ENCODE data around the gene SLC25A12. TPM values are rescaled to one million over a fixed set of nuclear protein-coding genes. Genes with fewer than 3 reads are reported as not detected.

Gene SLC25A12
- total and polyA plus RNA-seq, 2 of the 13 experiments (the other 11 are each of a cell fraction or from before 2014, with no cell fraction given): 8.1 to 15.9 TPM

DNA sequence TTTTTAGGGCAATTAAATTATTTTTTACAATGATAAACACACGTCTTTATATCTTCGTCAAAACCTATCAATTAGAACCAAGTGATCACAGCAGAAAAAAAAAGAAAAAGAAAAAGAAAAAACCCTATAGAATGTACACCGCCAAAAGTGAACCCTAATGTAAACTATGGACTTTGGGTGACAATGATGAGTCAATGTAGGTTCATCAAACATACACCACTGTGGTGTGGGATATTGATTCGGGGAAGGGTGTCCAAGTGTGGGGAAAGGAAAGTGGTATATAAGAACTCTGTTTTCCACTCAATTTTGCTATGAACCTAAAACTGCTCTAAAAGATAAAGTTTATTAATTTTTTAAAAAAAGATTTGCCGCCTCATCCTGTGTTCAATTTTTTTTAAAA, 121.7 kb downstream of the SLC25A12 start (continued):
- TF ChIP-seq, protein P1, sequence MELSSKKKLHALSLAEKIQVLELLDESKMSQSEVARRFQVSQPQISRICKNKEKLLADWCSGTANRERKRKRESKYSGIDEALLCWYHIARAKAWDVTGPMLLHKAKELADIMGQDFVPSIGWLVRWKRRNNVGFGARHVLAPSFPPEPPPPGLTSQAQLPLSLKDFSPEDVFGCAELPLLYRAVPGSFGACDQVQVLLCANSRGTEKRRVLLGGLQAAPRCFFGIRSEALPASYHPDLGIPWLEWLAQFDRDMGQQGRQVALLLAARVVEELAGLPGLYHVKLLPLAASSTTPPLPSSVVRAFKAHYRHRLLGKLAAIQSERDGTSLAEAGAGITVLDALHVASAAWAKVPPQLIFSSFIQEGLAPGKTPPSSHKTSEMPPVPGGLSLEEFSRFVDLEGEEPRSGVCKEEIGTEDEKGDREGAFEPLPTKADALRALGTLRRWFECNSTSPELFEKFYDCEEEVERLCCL (CRISPR knock-in tag; IDR thresholded peaks at IDR 0.05; ENCODE audit: borderline replicate concordance): no peak
- TF ChIP-seq MIXL1 (CRISPR knock-in tag; IDR thresholded peaks at IDR 0.05) (peak; percentile 87), ZNF33B (CRISPR knock-in tag; IDR thresholded peaks at IDR 0.05) (no peak), GATAD2A (CRISPR knock-in tag; IDR thresholded peaks at IDR 0.05) (peak; percentile 96), NCOA2 (CRISPR knock-in tag; IDR thresholded peaks at IDR 0.05) (peak; percentile 55; the same call in 1 of the 2 replicates), FLYWCH1 (CRISPR knock-in tag; IDR thresholded peaks at IDR 0.05) (no peak), AGO2 (optimal IDR thresholded peaks at IDR 0.05; ENCODE audit: low read depth, low read length) (no peak), FOXA1 (IDR thresholded peaks at IDR 0.05) (peak; percentile 82), FOXA1 (CRISPR knock-in tag; IDR thresholded peaks at IDR 0.05) (peak; percentile 68), ZNF644 (CRISPR knock-in tag; IDR thresholded peaks at IDR 0.05; ENCODE audit: low read depth) (peak; percentile 76), ZMYM3 (CRISPR knock-in tag; IDR thresholded peaks at IDR 0.05) (no peak), ZNF121 (CRISPR knock-in tag; IDR thresholded peaks at IDR 0.05) (no peak), ZNF850 (CRISPR knock-in tag; conservative IDR thresholded peaks at IDR 0.05) (no peak), FOXP1 (IDR thresholded peaks at IDR 0.05) (peak; percentile 79; the same call in 1 of the 2 replicates), FOXP1 (CRISPR knock-in tag; IDR thresholded peaks at IDR 0.05) (peak; percentile 74; the same call in 1 of the 2 replicates), KMT2B (CRISPR knock-in tag; IDR thresholded peaks at IDR 0.05) (no peak; the same call in 1 of the 2 replicates), PAWR (CRISPR knock-in tag; IDR thresholded peaks at IDR 0.05; ENCODE audit: borderline replicate concordance) (no peak), HMG20A (CRISPR knock-in tag; IDR thresholded peaks at IDR 0.05; ENCODE audit: borderline replicate concordance) (peak; percentile 59; the same call in 1 of the 2 replicates), FOXO1 (CRISPR knock-in tag; IDR thresholded peaks at IDR 0.05) (0 out of 2 replicates have a peak, but pooled peaks have one; percentile 36), SMYD3 (CRISPR knock-in tag; IDR thresholded peaks at IDR 0.05) (no peak)
- TF ChIP-seq, protein P2, sequence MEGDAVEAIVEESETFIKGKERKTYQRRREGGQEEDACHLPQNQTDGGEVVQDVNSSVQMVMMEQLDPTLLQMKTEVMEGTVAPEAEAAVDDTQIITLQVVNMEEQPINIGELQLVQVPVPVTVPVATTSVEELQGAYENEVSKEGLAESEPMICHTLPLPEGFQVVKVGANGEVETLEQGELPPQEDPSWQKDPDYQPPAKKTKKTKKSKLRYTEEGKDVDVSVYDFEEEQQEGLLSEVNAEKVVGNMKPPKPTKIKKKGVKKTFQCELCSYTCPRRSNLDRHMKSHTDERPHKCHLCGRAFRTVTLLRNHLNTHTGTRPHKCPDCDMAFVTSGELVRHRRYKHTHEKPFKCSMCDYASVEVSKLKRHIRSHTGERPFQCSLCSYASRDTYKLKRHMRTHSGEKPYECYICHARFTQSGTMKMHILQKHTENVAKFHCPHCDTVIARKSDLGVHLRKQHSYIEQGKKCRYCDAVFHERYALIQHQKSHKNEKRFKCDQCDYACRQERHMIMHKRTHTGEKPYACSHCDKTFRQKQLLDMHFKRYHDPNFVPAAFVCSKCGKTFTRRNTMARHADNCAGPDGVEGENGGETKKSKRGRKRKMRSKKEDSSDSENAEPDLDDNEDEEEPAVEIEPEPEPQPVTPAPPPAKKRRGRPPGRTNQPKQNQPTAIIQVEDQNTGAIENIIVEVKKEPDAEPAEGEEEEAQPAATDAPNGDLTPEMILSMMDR (CRISPR knock-in tag; IDR thresholded peaks at IDR 0.05): no peak
- TF ChIP-seq, protein P3, sequence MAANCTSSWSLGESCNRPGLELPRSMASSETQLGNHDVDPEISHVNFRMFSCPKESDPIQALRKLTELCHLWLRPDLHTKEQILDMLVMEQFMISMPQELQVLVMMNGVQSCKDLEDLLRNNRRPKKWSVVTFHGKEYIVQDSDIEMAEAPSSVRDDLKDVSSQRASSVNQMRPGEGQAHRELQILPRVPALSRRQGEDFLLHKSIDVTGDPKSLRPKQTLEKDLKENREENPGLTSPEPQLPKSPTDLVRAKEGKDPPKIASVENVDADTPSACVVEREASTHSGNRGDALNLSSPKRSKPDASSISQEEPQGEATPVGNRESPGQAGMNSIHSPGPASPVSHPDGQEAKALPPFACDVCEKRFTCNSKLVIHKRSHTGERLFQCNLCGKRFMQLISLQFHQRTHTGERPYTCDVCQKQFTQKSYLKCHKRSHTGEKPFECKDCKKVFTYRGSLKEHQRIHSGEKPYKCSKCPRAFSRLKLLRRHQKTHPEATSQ (CRISPR knock-in tag; IDR thresholded peaks at IDR 0.05; ENCODE audit: borderline replicate concordance): no peak
- TF ChIP-seq, protein P4, sequence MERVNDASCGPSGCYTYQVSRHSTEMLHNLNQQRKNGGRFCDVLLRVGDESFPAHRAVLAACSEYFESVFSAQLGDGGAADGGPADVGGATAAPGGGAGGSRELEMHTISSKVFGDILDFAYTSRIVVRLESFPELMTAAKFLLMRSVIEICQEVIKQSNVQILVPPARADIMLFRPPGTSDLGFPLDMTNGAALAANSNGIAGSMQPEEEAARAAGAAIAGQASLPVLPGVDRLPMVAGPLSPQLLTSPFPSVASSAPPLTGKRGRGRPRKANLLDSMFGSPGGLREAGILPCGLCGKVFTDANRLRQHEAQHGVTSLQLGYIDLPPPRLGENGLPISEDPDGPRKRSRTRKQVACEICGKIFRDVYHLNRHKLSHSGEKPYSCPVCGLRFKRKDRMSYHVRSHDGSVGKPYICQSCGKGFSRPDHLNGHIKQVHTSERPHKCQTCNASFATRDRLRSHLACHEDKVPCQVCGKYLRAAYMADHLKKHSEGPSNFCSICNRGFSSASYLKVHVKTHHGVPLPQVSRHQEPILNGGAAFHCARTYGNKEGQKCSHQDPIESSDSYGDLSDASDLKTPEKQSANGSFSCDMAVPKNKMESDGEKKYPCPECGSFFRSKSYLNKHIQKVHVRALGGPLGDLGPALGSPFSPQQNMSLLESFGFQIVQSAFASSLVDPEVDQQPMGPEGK (CRISPR knock-in tag; IDR thresholded peaks at IDR 0.05): peak; percentile 35; the same call in 1 of the 2 replicates
- TF ChIP-seq, protein P5, sequence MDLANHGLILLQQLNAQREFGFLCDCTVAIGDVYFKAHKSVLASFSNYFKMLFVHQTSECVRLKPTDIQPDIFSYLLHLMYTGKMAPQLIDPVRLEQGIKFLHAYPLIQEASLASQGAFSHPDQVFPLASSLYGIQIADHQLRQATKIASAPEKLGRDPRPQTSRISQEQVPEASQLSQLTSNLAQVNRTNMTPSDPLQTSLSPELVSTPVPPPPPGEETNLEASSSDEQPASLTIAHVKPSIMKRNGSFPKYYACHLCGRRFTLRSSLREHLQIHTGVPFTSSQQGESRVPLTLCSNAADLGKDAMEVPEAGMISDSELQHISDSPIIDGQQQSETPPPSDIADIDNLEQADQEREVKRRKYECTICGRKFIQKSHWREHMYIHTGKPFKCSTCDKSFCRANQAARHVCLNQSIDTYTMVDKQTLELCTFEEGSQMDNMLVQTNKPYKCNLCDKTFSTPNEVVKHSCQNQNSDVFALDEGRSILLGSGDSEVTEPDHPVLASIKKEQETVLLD (CRISPR knock-in tag; IDR thresholded peaks at IDR 0.05; ENCODE audit: low read depth): no peak
- TF ChIP-seq, protein P6, sequence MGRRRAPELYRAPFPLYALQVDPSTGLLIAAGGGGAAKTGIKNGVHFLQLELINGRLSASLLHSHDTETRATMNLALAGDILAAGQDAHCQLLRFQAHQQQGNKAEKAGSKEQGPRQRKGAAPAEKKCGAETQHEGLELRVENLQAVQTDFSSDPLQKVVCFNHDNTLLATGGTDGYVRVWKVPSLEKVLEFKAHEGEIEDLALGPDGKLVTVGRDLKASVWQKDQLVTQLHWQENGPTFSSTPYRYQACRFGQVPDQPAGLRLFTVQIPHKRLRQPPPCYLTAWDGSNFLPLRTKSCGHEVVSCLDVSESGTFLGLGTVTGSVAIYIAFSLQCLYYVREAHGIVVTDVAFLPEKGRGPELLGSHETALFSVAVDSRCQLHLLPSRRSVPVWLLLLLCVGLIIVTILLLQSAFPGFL (CRISPR knock-in tag; IDR thresholded peaks at IDR 0.05): no peak
